ENCODE results near the gene RERE.
A peak's percentile ranks its signal among the peaks of the same experiment; 100 is the strongest.

The RERE gene

GRCh38 chr1:8329858-8330257 lies 487.6 kb downstream of the RERE start:
- DNase-seq (ENCODE audit: low spot score) = no peak

DNA sequence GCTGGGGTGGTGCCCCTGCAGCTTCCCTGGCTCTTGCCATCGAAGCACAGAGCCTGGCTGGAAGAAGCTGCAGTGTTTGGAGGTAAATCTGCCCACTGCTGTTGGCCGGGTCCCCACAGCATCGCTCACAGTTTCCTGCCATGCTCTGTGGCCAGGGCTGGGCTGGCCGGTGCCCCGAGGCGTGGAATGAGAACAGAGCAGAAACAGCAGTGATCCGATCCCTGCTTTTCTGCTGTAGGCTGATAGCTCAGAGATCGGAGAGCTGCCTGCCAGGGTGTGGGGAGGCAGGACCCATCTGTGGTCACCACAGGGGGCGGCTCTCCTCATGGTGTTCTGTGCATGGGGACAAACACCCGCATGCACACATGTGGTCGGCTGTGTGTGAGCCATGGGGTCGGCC lies 488.0 kb downstream of the RERE start:
- DNase-seq (ENCODE audit: low spot score) = no peak

GRCh38 chr1:8328271-8328670 lies 489.2 kb downstream of the RERE start:
- no peak for DNase-seq (ENCODE audit: low spot score)

DNA sequence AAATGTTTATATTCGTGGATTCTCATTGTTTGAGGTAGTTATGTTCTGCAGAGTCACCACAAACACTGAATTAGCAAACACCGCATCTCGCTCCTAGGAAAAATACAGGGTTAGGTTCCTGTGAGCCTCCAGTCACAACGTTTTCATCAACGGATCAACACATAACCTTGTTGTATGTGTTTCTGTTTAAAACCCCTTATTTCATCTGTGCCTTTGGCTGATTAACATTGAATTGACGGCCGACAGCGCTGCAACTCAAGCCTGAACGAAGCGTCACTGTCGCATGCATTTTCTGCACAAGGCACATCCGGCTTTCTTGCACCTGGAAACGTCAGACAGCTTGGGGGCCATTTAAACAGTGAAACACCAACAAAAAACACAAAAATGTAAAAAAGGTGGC lies 491.2 kb downstream of the RERE start:
- no peak for DNase-seq (ENCODE audit: low spot score)

GRCh38 chr1:8325771-8326170 lies 491.7 kb downstream of the RERE start:
- DNase-seq (ENCODE audit: low spot score) = no peak

GRCh38 chr1:8324176-8324810 lies 493.1 kb downstream of the RERE start:
- no peak for DNase-seq (ENCODE audit: low spot score)

DNA sequence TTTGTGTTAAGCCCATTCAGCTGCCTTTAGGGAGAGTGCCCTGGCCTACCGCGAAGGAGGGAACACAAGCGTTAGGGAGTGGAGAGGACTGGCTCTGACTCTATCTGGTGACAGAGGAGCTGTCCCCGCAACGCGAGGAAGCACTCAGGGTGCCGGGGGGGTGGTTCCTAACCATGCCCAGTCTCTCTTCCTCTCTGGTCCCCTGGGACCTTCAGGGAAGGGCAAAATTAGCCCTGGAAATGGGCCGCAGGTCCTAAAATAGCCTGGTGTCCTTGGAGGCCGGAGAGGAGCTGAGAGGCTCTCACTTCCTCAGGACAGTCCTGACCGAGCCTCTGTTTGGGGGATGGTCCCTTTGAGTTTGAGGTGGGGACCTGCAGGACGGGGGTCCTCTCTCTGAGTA lies 493.7 kb downstream of the RERE start:
- DNase-seq (ENCODE audit: low spot score) = no peak

DNA sequence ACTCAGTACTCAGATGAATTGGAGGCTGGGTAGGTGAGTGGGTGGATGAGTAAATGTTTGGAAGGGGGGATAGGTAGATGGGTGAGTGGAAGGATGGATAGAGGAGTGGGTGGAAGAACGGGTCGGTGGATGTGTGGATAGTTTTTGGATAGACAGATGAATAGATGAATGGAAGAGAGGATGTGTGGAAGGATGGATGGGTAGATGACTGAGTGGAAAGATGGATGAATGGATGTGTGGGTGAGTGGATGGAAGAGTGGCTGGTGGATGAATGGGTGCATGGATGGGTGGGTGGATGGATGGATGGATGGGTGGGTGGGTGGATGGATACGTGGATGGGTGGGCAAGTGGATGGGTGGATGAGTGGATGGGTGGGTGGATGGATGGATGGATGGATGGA lies 495.8 kb downstream of the RERE start:
- no peak for DNase-seq (ENCODE audit: low spot score)

- no peak for DNase-seq (ENCODE audit: low spot score)
Measured at GRCh38 chr1:8318436-8318835, 499.0 kb downstream of the RERE start.

GRCh38 chr1:8317647-8318381 lies 499.6 kb downstream of the RERE start, which contains the start of gene SLC45A1:
TSS of gene SLC45A1 (plus strand) at chr1:8318114. CDS start at chr1:8324330, 6,216 bp downstream.
- DNase-seq (ENCODE audit: low spot score) = peak; percentile 96

DNA sequence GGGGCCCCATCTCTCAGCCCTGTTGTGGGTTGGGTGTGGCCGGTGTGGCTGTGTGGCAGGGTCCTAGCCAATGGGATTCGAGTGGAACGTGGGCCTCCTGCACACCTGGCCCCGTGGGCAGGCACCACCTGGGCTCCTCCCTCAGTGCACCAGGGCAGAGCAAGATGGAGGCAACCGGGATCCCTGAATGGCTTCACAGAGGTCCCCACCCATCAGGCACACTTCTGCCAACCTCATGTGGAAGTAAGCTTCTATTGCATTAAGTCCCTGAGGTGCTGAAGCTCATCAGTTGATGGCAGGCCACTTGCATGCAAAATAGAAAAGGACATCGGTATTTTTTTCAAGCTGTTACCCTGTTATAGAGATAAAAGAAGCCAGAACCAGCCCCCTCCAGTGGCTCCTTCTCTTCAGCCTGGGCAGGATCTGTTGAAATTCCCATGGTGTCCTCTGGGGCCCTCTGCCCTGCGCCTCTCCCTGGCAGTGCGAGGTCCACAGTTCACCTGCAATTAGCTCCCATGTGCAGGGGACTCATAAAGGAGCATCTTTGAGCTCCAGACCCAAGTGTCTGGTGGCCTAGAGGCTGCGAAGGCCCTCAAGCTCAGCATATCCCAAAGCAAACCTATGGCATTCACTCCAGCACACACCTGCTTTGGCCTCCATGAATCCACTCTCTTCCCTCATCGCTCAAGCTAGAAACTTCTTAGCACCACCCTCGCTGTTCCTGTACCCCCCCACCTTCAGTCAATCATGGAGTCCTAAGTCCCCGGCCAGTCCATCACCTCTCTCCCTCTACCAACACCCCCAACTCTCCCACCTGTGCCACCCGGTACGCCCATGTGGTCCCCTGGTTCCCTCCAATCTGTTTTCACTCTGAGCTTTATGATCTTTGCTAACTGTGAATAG lies 501.6 kb downstream of the RERE start:
- DNase-seq (ENCODE audit: low spot score) = no peak

DNA sequence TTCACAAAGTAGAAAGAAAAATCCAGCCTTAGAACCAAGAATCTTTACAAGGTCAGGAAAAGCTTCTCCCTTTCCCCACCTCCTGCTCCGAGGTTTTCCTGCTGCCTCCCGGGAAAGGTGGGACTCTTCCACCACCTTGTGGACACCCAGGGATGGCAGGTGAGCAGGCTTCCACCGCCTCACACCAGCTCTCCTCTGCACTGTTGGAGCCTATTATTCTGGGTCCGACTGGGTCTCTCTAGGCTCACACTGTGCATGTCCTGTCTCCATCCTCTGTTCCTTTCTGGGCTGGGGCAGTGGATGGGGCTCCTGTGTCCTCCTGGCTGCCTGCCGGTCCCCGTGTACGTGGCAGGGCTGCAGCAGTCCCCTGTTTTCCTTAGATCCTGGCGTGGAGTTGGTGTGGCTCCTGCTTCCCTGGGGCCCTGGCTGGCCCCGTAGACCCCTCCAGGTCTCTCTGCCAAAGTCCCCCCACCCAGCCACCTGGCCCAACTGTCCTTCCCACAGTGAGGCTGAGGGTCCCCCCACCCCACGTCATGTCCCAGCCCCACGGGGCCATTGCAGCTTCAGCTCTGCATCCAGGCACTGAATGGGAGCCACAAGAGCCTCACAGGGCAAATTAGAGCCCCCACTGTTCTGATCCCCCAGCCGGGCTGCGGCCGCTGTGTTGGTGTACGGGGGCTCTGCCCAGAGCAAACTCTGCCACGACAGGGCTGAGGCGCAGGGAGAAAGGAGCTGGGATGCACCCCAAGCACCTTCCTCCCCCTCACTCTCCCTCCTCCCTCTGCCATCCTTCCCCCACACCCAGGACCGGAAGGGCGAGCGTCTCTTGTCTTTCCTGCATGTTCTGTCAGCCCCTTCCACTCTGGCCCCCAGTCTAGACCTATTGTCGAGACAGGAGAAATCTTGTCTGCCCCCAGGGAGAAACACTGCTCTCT lies 502.8 kb downstream of the RERE start:
- peak; percentile 91 for DNase-seq (ENCODE audit: low spot score)

DNA sequence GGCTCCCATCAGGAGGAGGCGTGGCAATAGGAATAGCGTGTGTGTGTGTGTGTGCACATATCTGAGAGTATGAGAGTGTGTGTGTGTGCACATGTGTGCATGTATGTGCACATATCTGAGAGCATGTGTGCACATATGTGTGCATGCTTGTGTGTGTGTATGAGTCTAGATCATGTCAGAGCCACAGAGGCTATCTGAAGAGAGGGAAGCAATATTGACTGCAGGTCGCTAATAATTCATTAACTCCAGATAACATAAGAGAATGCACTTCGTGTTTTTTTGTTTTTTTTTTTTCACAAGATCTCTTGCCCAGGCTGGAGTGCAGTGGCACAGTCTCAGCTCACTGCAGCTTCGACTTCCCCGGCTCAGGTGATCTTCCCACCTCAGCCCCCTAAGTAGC lies 504.2 kb downstream of the RERE start:
- DNase-seq (ENCODE audit: low spot score) = no peak

- DNase-seq (ENCODE audit: low spot score) = no peak
Measured at GRCh38 chr1:8312235-8313218, 504.9 kb downstream of the RERE start.

- DNase-seq (ENCODE audit: low spot score) = no peak
Measured at GRCh38 chr1:8311068-8311718, 506.2 kb downstream of the RERE start.

- DNase-seq (ENCODE audit: low spot score) = no peak
Measured at GRCh38 chr1:8307628-8308027, 509.8 kb downstream of the RERE start.

DNA sequence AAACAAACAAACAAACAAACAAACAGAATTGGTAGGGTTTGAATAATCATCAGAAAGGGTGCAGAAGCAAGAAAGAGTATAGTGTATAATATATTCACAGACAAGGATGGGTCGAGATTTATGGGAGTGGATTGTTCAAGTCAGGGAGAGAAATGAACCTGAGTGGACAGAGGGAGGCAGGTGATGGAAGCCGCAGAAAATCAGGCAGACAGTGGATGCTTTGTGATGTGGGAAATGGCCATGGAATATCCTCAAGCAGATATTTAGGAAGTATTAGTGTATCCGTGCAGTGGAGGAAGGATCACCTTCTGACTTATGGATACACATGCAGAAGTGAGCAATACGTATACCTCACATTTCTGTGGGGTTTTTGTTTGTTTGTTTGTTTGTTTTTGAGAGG lies 513.6 kb downstream of the RERE start:
- no peak for DNase-seq (ENCODE audit: low spot score)

DNA sequence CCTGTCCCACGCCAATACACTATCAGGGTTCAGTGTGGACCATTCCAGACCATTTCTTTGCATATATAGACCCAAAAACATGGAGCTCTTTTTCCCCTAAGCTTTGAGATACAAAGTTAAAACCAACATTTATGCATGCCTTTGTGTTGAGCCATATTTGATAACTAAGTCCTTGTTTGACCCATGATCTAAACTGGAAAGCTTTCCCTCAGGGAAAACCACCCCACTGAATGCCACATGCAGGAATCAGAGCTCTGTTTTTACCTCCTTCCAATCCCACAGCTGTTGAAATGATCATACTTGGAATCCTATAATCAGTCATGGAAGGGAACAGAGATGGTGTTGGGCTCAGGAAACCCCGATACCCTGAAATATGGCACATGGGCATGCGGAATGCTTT lies 514.3 kb downstream of the RERE start:
- no peak for DNase-seq (ENCODE audit: low spot score)

Measured in AG20443 (cell line).